CD4-positive, alpha-beta T cell treated with Interleukin-6 at 100 ng/mL for 8 hours (primary cell): ENCODE data around the gene PRPF39.
"Not testable (repeated sequence)": the region's sequence is repeated elsewhere in the genome, so short reads cannot be mapped to it uniquely, and the experiment has no call there.

Experiments used
- DNase-seq: peaks from one replicate; pipeline ENCODE4 v3.0.0-alpha.2; 2020; ENCODE audit warnings: mixed read lengths, low spot score

The PRPF39 gene

GRCh38 chr14:45081096-45081495 lies 2.8 kb upstream of the PRPF39 start:
- DNase-seq: not testable (repeated sequence)

DNA sequence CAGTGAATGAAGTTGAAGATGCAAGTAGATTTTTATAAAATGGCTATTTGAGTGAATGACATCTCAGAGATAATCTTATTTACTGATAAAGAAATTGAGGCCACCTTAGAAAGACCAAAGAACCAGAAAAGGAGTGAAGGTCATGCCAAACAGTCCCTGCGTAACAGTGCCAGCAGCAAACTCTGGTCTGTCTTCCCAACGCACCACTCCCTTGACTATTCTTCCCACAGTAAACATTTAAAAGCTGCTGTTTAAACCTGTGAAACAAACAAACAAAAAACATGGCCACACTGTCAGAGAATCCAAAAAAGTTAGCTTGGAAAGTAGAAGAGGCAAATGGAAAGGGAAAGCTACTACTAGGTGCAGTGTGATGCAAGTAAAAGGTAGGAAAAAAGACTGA lies 1.5 kb upstream of the PRPF39 start:
- no peak for DNase-seq

- no peak for DNase-seq
Measured at GRCh38 chr14:45083617-45083975, 320 bp upstream of the PRPF39 start.

DNA sequence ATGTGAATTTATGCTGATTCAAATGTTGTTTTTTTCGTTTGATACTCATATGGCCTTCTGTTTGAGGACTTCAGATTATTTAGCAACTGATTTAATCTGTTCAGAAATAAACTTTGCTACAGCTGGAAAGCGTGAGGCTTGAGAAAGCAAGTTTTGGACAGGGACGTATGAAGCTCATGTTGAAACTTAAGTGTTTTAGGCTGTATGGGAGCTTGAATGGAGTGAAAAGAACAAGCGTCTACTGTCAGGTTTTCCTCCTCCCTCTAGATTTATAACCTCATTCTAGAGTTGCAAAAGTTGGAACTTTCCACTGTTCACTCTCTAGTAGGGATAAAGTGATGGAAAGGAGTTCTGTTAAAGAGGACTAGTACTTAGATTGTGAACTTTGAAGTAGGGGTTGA lies 1.0 kb downstream of the PRPF39 start:
- no peak for DNase-seq

- peak; percentile 7 for DNase-seq
Measured at GRCh38 chr14:45089813-45090212, 5.9 kb downstream of the PRPF39 start.

- DNase-seq: no peak
Measured at GRCh38 chr14:45091710-45092109, 7.8 kb downstream of the PRPF39 start.

DNA sequence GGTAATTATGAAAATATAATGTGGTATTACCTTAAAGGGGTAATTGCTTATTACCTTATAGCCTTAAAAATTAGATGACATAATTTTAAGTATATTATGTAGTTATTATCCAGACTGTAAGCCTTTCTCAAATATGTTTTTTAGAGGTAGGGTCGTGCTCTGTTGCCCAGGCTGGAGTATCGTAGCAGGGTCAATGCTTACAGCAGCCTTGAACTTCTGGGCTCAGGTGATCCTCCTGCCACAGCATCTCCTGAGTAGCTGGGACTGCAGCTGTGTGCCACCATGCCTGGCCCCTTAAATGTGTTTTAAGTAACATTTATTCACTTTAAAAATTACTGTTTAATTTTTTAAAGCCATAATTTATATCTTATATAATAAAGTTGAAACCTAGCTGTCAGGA lies 10.4 kb downstream of the PRPF39 start:
- no peak for DNase-seq

DNA sequence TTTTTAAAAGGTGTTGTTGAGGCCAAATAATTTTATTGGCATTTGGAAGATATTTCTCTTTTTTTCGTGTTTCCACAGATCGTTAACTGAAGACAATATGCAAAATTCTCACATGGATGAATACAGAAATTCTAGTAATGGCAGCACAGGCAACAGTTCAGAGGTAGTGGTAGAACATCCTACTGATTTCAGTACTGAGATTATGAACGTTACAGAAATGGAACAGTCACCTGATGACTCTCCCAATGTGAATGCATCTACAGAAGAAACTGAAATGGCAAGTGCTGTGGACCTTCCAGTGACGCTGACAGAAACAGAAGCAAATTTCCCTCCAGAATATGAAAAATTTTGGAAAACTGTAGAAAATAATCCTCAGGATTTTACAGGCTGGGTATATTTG lies 11.2 kb downstream of the PRPF39 start:
- DNase-seq: no peak

DNA sequence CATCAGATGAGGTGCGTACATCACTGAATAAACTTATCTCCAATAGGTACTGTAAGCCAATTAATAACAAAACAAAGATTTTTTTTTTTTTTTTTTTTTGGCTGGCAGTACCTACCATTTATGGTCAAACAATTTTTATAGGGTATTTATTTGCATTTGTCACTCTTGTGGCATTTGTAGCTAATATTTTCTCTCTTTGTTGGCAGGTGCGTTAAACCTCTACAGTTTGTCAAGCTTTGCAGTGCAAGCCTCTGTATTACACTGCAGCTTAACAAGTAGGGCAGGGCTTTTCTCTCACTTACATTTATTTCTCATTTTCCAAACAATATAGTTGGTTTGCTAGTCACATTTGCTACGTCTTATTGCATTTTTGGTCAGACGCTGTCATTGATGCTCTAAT lies 12.3 kb downstream of the PRPF39 start:
- no peak for DNase-seq

DNA sequence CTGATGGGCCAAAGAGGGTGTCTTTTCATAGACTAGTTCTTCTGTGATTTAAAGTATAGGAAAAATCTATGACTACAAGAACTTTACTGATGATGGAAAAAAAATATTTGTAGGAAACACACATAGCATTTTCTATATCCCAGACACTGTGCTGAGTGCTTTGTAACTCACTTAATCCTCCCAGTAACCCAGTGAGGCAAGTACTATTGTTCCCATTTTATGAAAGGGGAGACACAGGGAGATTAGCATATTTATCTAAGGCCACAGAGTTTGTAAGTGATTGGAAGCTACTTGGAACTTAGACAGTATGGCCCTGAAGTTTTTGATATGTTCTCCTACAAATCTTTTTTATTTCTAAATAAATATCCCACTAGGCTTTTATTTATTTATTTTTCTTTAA lies 19.9 kb downstream of the PRPF39 start:
- DNase-seq: no peak

GRCh38 chr14:45104561-45104960 lies 20.6 kb downstream of the PRPF39 start:
- no peak for DNase-seq

GRCh38 chr14:45112896-45113781 lies 29.2 kb downstream of the PRPF39 start:
- DNase-seq: no peak

GRCh38 chr14:45114327-45114726 lies 30.4 kb downstream of the PRPF39 start:
- DNase-seq: no peak

DNA sequence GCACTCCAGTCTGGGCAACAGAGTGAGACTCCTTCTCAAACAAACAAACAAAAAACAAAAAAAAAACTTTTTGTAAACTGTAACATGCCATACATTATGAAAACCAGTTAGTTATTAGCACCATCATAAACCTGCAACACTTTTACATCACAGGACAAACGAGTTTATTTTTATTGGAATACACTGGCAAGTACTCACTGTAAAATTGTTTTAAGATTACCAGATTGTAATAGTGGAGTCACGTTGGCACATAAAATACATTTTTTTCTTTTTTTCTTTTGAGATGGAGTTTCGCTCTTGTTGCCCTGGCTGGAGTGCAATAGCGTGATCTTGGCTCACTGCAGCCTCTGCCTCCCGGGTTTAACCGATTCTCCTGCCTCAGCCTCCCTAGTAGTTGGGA lies 34.7 kb downstream of the PRPF39 start:
- no peak for DNase-seq

DNA sequence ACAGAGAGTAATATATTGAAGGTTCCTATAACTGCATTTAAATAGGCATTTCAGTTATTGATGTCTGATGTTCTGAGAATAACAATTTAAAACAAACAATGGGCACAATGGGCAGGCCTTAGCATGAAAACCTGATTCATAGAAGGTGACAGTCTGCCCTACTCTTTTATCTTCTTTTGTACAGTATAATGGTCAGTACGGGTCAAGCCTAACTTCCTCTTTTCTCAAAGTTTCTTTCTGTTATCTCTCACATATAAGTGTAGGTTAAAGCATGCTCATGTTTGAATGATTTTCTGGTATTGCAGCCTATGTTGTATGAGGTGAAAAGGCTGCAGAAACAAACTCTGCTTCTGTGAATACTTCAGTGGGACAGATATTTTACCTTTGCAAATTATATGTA lies 36.2 kb downstream of the PRPF39 start:
- DNase-seq: no peak

- DNase-seq: no peak
Measured at GRCh38 chr14:45123271-45123670, 39.4 kb downstream of the PRPF39 start.

DNA sequence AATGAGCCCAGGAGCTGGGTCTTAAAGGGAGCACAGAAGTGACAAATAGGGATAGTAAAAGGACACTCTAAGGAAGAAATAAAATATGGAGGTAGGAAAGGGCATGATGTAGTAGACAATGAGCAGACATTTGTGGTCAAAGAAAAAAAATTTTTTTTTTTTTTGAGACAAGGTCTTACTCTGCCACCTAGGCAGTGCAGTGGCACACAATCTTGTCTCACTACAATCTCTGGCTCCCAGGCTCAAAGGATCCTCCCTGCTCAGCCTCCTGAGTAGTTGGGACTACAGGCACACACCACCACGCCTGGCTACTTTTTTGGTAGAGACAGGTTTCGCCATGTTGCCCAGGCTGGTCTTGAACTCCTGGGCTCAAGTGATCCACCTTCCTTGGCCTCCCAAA lies 41.8 kb downstream of the PRPF39 start:
- DNase-seq: no peak

GRCh38 chr14:45128963-45129629 lies 45.2 kb downstream of the PRPF39 start:
- no peak for DNase-seq

- DNase-seq: no peak
Measured at GRCh38 chr14:45133683-45134050, 49.8 kb downstream of the PRPF39 start.

DNA sequence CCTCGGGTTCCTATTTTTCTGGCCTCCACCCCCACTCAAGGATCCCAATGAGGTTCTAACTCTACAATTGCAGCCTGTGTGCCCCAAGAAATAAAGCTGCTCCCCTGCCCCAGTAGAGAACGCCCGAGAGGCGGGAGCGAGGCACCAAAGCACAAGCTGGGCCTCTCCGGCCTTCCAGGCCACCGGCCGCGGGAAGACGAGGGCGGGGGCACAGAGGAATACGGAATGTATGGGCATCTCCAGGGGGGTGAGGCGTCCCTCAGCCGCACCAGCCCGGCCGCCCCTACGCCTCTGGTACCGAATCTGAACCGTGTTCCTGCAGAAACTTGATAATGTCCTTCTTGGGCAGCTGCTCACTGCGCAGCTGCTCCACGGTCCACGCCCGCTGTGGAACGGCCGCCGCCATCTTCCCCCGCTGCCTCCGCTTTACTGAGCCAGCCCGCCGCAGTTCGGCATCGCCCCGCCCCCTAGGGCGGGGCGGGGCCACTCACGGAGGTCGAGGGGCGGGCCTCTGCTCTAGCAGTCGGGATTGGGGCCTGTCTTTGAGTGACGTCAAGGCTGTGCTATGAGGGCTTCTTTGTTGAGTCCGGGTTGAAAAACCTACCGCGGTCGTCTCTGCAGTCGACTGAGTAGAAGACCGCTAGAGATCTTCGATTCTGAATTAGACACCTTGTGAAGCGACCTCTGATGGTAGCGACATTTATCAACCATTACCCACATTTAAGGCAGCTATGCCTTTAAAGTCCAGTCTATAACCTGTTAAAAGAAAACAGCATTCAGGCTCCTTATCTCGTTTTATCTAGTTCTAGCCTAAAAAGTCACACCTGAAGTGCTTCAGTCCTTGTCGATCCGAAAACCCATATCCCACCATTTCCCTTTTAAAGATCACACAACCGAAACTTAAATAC lies 50.4 kb downstream of the PRPF39 start, which contains the start of gene FKBP3:
FKBP3 (minus strand) TSS at position 431 of the 908 bp plus-strand sequence; CDS start at position 406, 25 bp downstream.
- peak; percentile 97 for DNase-seq

GRCh38 chr14:45135156-45135555 lies 51.2 kb downstream of the PRPF39 start:
- no peak for DNase-seq

- peak; percentile 88 for DNase-seq
Measured at GRCh38 chr14:45135659-45136395, 51.9 kb downstream of the PRPF39 start, which contains the start of gene FANCM. Gene FANCM (plus strand): TSS chr14:45135930. CDS start chr14:45136032, 102 bp downstream.
